ENCODE results near the gene PHACTR2.
"Not testable (repeated sequence)": the region's sequence is repeated elsewhere in the genome, so short reads cannot be mapped to it uniquely, and the experiment has no call there.

Gene PHACTR2

DNA sequence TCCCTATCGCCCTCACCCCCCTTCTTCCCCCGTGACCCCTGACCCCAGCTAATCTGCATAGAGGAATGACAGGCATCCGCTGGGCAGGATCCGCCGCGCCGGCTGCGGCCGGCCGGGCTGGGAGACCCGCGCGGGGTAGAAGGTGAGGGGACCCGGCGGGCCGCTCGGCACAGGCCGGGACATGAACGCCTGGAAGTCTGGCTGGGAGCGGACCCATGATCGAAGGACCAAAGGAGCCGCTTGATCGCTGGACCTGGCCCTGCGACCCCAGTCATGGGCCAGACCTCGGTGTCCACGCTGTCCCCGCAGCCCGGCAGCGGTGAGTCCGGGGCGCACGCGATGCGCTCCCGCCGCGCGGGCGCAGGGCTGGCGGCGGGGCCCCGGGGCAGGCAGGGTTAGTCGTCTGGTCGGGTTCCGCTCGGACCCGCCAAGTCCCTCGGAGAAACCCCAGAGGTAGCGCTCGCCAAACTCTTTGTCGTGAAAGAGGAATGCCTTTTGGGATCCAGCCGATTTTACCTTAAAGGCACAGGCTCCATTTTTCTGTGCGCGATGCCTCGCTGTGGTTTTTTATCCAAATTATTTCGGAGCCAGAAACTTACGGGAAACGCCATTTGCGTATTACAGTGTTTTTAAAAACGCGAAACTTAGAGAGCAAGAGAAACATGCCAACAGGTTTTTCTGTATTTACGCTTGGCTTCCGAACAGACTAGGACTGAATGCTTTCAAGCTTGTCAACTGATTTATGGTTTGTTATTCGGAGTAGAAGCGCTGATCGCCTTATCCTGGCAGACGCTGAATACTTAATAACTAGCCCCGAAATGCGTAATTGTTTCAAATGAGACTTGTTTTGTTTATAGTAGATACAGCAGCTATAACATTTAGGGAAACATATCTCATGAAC, at the start of gene PHACTR2:
TSS of gene PHACTR2 (plus strand) at position 75 of the 901 bp plus-strand sequence. CDS start at position 274, 199 bp downstream.
- DNase-seq: peak; percentile 50

DNA sequence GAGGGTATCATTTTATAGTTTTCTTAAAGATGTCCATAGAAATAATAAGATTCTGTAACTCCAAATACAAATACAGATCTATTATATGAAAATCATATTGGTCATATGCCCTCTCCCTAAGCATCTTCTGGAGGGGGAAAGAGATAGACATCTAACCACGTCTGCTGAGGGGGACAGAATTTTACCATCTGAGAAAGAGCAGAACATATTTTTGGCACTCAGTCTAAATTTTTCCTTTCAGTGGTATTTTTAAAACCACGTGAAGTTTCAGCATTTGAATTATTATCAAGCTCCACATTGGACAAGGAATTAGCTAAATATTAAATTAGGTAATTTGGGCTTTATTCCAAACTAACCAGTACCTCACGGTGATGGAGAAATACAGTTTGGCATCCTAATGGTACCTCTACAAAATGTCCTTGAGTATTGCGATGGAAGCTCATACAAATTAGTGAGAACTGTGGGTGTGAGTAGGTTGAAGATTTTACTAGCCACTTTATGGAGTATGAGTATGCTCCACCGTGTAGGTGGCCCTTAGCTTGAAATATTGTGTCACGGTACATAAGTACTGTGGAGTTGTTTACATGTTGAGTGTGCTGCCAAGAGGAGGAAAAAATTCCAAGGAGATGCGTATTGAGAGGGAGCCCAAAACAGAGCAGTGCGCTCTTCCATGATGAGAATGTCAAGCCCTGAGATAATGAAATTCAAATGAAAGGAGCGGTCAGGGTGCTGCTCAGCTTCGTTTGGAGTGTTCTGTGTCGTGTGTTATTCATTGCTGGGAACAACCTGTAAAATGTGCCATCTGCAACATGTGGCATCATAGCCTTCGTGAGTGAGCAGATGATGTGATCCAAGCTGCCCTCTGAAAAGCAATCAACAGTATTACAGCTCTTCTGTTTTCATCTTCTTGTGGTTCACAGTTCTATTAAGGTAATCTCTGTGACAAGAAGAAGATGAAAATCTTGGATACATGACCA, 48.4 kb upstream of the PHACTR2 start:
- no peak for DNase-seq

DNA sequence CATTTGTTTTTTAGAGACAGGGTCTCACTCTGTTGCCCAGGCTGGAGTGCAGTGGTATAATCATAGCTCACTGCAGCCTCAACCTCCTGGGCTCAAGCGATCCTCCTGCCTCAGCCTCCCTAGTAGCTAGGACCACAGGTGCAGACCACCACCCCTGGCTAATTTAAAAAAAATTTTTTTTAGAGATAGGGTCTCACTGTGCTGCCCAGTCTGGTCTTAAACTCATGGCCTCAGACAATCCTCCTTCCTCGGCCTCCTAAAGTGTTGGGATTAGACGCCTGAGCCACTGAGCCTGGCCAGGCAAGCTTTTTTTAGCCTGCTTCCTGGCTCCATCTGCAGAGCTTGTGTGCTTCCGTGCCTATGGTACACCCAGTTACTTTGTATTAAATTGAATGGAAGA, 46.6 kb upstream of the PHACTR2 start:
- not testable (repeated sequence) for DNase-seq

DNA sequence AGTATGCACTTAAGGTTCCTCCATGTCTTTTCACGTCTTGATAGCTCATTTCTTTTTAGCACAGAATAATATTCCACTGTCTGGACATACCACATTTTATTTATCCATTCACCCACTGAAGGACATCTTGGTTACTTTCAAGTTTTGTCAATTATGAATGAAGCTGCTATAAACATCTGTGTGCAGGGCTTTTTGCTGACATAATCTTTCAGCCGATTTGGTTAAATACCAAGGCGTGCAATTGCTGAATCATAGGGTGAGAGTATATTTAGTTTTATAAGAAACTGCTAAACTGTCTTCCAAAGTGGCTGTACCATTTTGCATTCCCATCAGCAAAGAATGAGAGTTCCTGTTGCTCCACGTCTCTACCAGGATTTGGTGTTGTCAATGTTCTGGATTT, 44.9 kb upstream of the PHACTR2 start:
- DNase-seq: no peak

DNA sequence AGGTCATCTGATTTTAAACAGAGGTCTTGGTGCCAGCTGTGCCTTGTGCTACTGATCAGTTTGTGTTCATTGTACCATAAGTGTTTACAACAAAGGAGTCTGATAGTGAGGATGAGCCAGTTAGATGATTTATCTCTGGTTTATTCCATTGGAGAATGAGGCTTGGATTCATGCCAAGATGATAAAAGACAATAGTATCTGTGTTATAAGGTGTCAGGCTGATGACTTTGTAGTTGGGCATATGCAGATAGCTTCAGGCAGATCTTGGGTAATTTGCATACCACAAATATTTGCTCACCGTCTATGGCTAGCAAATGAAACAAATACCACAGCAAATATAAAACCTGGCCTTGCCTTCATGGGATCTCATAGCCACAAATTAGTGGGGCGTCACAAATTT, 43.3 kb upstream of the PHACTR2 start:
- DNase-seq: no peak

DNA sequence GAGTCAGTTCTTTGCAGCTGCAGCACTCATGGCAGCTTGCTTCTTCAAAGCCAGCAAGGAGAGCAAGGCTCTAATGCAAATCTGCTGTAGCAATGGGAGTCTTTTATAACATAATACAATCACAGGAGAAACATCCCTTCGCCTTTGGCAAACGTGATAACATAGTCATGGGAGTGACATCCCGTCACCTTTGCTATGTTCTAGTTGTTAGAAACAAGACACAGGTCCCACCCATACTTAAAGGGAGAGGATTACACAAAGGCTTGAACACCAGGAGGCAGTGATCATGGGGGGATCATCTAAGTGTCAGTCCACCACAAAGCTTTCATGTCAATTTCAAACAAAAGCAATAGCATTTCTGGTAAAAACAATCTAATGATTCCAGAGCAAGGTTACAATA, 40.1 kb upstream of the PHACTR2 start:
- no peak for DNase-seq

DNA sequence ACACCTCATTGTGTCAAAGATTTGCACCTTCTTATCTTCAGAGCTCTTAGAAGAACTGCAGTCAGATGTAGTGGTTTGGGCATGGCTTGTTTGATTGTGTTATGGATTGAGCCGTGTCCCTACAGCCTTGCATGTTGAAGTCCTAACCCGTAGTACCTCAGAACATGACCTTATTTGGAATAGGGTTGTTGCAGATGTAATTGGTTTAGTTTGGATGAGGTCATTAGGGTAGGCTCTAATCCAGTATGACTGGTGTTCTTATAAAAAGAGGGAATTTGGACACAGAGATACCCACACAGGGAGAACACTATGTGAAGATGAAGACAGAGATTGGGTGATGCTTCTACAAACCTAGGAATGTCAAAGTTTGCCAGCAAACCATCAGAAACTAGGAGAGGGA, 35.4 kb upstream of the PHACTR2 start:
- no peak for DNase-seq

DNA sequence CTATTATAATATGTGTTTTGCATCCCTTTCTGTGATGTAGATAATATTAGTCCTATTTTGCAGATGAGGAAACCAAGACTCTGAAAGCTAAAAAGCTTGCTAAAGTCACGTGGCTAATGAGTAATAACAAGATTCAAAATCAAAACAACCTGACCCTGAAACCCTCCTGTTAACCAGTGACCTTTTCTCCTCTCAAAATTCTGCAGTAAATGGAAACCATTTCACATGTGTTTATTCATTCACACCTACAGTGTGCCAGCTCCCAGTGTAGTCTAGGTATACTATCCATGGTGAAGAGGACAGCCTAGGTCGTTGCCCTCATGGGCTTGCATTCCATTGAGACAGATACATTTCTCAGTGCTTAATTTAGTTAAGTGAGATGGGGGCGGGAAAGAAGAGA, 30.6 kb upstream of the PHACTR2 start:
- no peak for DNase-seq

DNA sequence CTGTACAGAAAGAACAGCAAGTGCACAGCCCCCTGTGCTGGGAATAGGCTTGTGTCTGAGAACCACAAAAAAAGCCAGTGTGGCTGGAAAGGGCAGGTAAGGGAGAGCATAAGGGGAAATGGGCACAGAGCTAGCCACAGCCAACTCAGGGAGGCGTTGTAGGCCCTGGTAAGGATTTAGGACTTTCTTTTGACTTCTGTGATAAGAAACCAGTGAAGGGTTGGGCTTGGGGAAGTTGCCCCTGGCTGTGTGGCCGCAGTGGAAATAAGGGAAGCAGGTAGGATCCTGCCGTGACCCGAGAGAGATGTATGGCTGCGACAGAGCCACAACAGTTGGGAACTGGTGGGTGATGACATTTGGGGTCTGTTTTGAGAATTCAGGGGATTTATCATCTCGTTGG, 30.0 kb upstream of the PHACTR2 start:
- no peak for DNase-seq

DNA sequence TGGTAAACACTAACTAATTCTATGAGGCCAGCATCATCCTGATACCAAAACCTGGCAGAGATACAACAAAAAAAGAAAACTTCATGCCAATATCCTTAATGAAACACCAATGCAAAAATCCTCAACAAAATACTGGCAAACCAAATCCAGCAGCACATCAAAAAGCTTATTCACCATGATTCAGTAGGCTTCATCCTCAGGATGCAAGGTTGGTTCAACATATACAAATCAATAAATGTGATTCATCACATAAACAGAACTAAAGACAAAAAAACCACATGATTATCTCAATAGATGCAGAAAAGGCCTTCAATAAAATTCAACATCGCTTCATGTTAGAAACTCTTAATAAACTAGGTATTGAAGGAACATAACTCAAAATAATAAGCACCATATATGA, 28.4 kb upstream of the PHACTR2 start:
- DNase-seq: not testable (repeated sequence)

DNA sequence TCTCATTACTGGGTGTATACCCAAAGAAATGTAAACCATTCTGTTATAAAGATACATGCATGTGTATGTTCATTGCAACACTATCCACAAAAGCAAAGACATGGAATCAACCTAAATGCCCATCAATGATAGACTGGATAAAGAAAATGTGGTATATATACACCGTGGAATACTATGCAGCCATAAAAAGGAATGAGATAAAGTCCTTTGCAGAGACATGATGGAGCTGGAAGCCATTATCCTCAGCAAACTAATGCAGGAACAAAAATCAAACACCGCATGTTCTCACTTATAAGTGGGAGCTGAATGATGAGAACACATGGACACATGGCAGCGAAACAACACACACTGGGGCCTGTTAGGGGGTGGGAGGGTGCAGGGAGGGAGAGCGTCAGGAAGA, 26.4 kb upstream of the PHACTR2 start:
- DNase-seq: not testable (repeated sequence)

DNA sequence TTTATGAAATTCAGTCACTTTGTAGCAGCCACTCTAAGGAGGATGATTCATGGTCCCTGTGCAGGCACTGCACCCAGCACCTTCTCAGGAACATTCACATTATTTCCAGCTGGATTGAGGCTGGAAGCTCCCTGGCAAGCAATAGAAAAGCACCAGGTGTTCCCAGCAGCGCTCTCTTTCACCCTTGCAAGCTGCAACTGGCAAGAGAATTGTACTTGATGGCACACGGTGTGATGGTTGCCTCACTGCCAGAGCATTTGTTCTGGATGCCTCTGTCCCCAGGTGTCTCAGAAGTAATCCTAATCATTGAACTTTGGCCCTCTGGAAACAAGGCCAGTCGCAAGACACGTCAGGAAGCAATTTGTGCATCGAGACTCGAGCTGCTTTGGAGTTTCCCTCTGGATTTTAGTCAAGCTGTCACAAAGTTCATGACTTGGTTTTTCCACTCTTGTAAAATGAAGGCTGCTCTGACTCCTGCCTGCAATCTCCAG, 24.9 kb upstream of the PHACTR2 start:
- no peak for DNase-seq

DNA sequence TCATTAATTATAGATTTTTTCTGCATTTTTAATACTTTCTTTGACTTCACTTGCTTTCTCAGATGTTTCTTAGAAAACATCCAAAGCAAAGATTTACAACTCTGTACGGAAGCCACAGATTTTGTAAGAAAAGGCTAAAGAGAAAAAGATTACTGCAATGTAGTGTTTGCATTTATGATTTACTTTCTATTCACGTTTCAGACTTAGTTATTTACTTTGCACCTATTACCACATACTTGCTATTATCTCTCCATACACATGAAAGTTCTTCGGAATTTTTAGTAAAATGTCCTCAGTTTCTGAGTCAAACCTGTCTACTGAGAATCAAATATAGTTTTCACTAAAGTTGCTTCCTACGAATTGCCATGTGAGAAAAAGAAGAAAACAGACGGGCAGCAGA, 22.2 kb upstream of the PHACTR2 start:
- DNase-seq: no peak

DNA sequence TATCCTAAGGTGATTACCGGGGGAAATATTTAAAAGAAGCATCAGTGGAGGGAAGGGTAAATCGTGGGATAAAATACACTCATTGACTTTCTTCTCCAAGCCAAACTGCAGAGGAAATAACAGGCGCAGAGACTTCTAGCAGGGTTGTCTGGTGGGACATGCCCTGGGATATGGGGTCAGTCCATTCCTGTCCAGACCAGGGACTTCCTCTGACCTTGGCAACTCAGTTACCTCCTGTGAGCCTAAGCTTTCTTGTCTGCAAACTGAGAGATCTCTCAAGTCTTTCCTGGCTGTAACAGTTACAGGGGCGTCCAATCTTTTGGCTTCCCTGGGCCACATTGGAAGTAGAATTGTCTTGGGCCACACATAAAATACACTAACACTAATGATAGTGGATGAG, 21.7 kb upstream of the PHACTR2 start:
- no peak for DNase-seq

DNA sequence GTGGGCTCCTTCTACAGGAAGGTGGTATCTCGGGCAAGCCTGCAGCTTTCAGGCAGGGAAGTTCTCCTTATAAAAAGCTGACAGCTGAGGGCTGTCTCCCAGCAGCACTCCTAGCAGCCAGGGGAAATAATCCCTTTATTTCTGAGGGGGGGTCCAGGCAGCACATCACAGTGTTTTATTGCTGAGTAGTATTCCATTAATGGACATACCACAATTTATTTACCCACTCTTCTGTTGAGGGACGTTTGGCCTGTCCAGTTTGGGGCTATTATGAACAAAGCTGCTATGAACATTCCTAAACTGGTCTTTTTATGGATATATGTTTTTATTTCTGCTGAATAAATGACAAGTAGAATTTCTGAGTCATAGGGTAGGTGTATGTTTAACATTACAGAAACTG, 20.0 kb upstream of the PHACTR2 start:
- no peak for DNase-seq

DNA sequence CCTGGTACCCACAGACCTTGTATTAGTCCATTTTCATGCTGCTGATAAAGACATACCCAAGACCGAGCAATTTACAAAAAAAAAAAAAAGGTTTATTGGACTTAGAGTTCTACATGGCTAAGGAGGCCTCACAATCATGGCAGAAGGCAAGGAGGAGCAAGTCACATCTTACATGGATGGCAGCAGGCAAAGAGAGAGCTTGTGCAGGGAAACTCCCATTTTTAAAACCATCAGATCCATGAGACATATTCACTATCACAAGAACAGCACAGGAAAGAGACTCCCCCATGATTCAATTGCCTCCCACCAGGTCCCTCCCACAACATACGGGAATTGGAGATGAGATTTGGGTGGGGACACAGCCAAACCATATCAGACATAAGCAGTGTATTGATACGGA, 17.6 kb upstream of the PHACTR2 start:
- not testable (repeated sequence) for DNase-seq

DNA sequence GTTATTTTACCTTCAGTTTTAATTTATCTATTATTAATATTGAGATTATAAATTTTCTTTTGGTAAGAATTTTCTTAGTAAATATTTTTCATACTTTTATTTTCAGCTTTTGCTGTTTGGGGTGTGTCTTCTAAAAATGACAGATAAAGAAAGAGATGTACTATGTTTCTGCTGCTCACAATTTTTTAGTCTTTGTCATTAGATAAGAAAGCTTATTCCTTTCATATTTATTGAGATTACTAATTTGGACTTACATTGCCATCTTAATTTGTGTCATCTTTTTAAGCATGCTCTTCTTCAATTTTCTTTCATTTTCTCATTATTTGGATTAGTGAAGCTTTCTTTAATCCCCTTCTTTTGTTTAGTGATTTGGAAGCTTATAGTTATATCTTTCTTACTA, 13.6 kb upstream of the PHACTR2 start:
- DNase-seq: no peak

DNA sequence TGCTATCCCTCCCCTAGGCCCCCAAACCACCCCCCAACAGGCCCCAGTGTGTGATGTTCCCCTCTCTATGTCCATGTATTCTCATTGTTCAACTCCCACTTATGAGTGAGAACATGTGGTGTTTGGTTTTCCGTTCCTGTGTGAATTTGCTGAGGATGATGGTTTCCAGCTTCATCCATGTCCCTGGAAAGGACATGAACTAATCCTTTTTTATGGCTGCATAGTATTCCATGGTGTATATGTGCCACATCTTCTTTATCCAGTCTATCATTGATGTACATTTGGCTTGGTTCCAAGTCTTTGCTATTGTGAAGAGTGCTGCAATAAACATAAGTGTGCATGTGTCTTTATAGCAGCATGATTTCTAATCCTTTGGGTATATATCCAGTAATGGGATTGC, 11.8 kb upstream of the PHACTR2 start:
- DNase-seq: not testable (repeated sequence)

DNA sequence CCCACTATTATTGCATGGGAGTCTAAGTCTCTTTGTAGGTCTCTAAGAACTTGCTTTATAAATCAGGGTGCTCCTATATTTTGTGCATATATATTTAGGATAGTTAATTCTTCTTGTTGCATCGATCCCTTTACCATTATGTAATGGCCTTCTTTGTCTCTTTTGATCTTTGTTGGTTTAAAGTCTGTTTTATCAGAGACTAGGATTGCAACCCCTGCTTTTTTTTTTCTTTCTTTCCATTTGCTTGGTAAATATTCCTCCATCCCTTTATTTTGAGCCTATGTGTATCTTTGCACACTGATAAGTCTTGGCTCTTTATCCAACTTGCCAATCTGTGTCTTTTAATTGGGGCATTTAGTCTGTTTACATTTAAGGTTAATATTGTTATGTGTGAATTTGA, 8.3 kb upstream of the PHACTR2 start:
- not testable (repeated sequence) for DNase-seq

DNA sequence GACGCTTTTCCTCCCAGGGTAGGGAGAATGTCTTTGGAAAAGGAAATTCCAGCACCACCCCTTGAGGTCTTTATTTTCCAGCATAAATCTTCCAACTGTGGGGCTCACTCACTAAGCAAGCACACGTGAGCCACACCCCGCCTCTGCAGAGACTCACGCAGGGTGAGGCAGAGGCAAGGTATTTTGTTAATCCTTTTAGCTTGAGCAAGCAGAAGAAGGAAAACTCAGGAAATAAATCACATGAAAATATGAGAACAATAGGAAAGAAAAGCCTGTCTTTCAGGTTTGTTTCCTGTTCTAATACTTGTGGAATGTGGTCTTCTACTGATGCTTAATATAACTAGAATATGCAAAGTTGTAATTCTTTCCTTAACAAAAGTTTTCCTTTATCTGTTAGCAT, 4.1 kb upstream of the PHACTR2 start:
- no peak for DNase-seq

DNA sequence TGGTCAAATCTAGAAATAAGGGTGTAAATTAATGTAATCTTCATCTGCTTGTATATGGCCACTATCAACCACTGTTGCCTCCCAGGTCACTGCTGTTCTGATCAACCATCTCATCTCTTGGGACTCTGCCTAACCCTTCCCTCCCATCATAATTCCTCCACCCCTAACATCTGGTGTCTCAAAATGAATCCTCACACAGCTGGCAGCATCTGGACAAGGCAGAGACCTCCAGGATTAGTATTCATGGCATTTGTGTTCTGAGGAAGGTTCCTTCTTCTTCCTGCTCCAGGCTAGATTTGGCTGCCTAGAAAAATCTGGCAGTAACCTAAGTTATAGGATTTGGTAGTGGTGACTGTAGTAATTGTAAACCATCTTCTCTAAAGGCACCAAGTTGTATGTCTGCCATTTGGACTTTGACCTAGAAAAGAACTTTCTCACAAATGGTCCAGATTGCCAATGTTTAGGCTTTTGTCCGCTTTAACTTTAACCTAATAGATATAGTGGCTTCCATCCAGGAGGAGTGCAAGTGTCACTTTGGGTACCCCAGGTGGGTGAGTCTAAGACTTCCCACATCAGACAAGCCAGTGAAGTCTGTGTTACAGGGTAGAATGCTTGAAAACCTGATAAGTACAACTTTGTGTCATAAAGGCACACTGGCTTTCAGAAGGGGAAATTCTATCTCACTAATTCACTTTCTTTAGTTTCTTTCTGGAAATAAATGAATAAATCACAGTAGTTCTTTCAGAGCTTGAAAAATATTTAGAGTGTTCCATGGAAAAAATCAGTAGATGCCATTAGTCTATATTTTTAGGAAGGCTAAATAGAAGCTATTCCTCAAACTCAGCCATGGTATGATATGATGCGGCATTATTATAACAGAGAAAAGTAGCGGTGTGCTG, 3.0 kb upstream of the PHACTR2 start:
- DNase-seq: no peak

DNA sequence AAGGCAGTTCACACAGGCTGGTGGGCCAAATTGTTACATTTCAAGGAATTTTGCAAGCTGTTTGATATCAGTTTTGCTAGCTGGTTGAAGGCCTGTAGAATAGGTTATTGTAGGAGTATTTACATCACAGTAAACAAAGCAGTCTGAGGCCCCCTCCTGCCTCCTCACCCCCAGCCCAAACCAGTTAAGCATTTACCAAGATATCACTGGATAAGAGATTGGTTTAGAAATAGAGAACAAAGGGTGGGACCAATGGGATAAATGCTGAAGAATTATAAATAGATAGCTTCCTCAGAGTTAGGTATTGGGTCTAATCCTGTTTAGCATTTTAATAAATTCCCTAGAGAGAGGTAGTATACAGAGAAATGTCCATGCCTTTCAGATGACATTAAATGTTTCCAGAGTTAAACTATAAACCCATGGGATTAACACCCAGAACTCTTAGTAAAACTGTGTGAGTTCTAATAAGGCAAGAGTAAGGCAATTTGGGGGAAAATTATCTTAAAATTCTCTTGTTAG, 2.3 kb upstream of the PHACTR2 start:
- DNase-seq: no peak

Data from GDM1 (cell line).